Endothelial cell of umbilical vein (primary cell): ENCODE measurements around the gene SIX1. TPM values are rescaled to one million over a fixed set of nuclear protein-coding genes. Genes with fewer than 3 reads are reported as not detected.

Experiments used
- BruUV-seq: library from RNA; stranded (reverse); fragments of 400-500 nt; replicated peaks from 2 replicates; lab custom pipeline; 2021; lab: Mats Ljungman, UMichigan
- CTCF ChIA-PET: fragments of 300-600, 350-600 bp; sonication (Branson Sonifier 250); formaldehyde crosslinking; loops from one replicate; lab custom pipeline; 2021; ENCODE audit warnings: antibody characterized with exemption, inconsistent platforms; lab: Charles Lee
- POLR2A ChIA-PET: fragments of 300-600, 350-600 bp; sonication (Branson Sonifier 250); formaldehyde crosslinking; loops from one replicate; lab custom pipeline; 2021; ENCODE audit warnings: antibody characterized with exemption, inconsistent platforms; lab: Charles Lee
- DNase-seq: peaks from one replicate; pipeline ENCODE4 v3.0.0-alpha.2; 2011; ENCODE audit warnings: low read depth, low spot score
- FAIRE-seq: peaks from 2 replicates; lab custom pipeline; 2011; peaks lifted over from hg19 to GRCh38; lab: Jason Lieb, UNC
- H2AFZ ChIP-seq: 2 replicates; pipeline ENCODE4 v1.6.0; 2012; ENCODE audit warnings: low read depth, low read length, control low read depth, inconsistent platforms
- H3K27ac ChIP-seq: 2 replicates; pipeline ENCODE4 v1.5.1; 2011; ENCODE audit warnings: low read depth, mild to moderate bottlenecking, control low read depth, low read length, moderate library complexity; ENCODE audit not compliant: insufficient read depth
- H3K27me3 ChIP-seq, 2 experiments: 2 replicates each; pipeline versions ENCODE4 v1.6.0 to v1.6.1; 2011; ENCODE audit warnings: low read length in 2 of 2, mixed read lengths in 1 of 2; ENCODE audit not compliant: control insufficient read depth in 2 of 2, insufficient read depth in 2 of 2
- H3K36me3 ChIP-seq, 2 experiments: 2 replicates in 1 of 2; 3 replicates in 1 of 2; pipeline ENCODE4 v1.5.1; 2011; ENCODE audit warnings: low read length in 2 of 2, mild to moderate bottlenecking in 1 of 2, moderate library complexity in 1 of 2; ENCODE audit not compliant: control insufficient read depth in 2 of 2, insufficient read depth in 2 of 2; ENCODE audit errors: extremely low read depth in 1 of 2
- H3K4me1 ChIP-seq: 3 replicates; pipeline ENCODE4 v1.5.1; 2011; ENCODE audit warnings: mild to moderate bottlenecking, low read length; ENCODE audit not compliant: control insufficient read depth, insufficient read depth; ENCODE audit errors: extremely low read depth
- H3K4me2 ChIP-seq: 2 replicates; pipeline ENCODE4 v1.6.1; 2011; ENCODE audit warnings: low read length, control low read depth, mixed read lengths; ENCODE audit not compliant: insufficient read depth
- H3K4me3 ChIP-seq, 3 experiments: fragments of 200-600 bp in 1 of 3; sonication (generic), shearing (Covaris generic) in 1 of 3; replicated peaks in 1 of 3; 2 replicates each; pipeline ENCODE4 v1.5.1; 2011 to 2016; ENCODE audit warnings: control low read depth in 3 of 3, low read length in 3 of 3, mild to moderate bottlenecking in 2 of 3, inconsistent platforms in 1 of 3, low read depth in 1 of 3, moderate library complexity in 1 of 3; ENCODE audit not compliant: insufficient read depth in 1 of 3
- H3K79me2 ChIP-seq: 2 replicates; pipeline ENCODE4 v1.6.0; 2012; ENCODE audit warnings: low read length, inconsistent platforms; ENCODE audit not compliant: control insufficient read depth, insufficient read depth
- H3K9ac ChIP-seq: replicated peaks from 2 replicates; pipeline ENCODE3; 2011; ENCODE audit warnings: low read length, control low read depth; ENCODE audit not compliant: insufficient read depth; ENCODE audit errors: extremely low read depth
- H3K9me1 ChIP-seq: replicated peaks from 3 replicates; pipeline ENCODE4 v1.6.0; 2011; ENCODE audit warnings: mild to moderate bottlenecking, low read length; ENCODE audit not compliant: control insufficient read depth, insufficient read depth; ENCODE audit errors: extremely low read depth
- H3K9me3 ChIP-seq: replicated peaks from 2 replicates; pipeline ENCODE4 v1.5.1; 2012; ENCODE audit warnings: low read length, inconsistent platforms; ENCODE audit not compliant: control insufficient read depth, insufficient read depth
- H4K20me1 ChIP-seq: replicated peaks from 2 replicates; pipeline ENCODE3; 2011; ENCODE audit warnings: mild to moderate bottlenecking, low read length; ENCODE audit not compliant: control insufficient read depth, insufficient read depth; ENCODE audit errors: extremely low read depth
- EZH2 ChIP-seq: IDR thresholded peaks from 2 replicates; pipeline ENCODE4 v1.6.1; 2012; ENCODE audit warnings: borderline replicate concordance, low read depth, mild to moderate bottlenecking, moderate library complexity, low read length, inconsistent platforms; ENCODE audit not compliant: severe bottlenecking
- GATA2 ChIP-seq: IDR thresholded peaks from 2 replicates; pipeline ENCODE4 v1.7.0; 2011; ENCODE audit warnings: low read depth, mild to moderate bottlenecking, moderate library complexity, mixed read lengths, low read length; ENCODE audit not compliant: insufficient read length, insufficient read depth
- JUN ChIP-seq: IDR thresholded peaks from 2 replicates; pipeline ENCODE4 v1.6.1; 2011; ENCODE audit warnings: borderline replicate concordance, low read depth; ENCODE audit not compliant: insufficient read length, insufficient read depth
- dilution Hi-C: fragments of 300-500 bp; cut with MboI; formaldehyde crosslinking; loops from one replicate; pipeline ENCODE4 v1.15.0; 2019; ENCODE audit warnings: low sequenced_read_pairs; ENCODE audit not compliant: extremely low pct_ligation_motif_present
- intact Hi-C: fragments of 100-400 bp; cut with micrococcal nuclease; formaldehyde crosslinking; loops from one replicate; pipeline ENCODE4 v1.10.0; 2022
- polyA plus RNA-seq, 4 experiments: library from polyadenylated mRNA; depleted of rRNA in 3 of 4; stranded (reverse) in 3 of 4; unstranded in 1 of 4; fragments of >200 nt; gene quantifications; 2 replicates each; pipeline versions ENCODE4 v1.2.1 to v1.2.3, GENCODE V29; 2011 to 2012; ENCODE audit warnings: missing spikeins in 1 of 4
- total RNA-seq: library from RNA; stranded (reverse); gene quantifications from 2 replicates; pipeline ENCODE4 v1.2.3, GENCODE V29; 2021
- TF ChIP-seq, protein P1 (sequence below), 2 donors: IDR thresholded peaks; 1 replicate in 1 of 2; 2 replicates in 1 of 2; pipeline ENCODE4 v1.5.1; 2011; ENCODE audit warnings: low read length in 2 of 2, mild to moderate bottlenecking in 2 of 2, moderate library complexity in 2 of 2, control low read depth in 1 of 2, inconsistent platforms in 1 of 2, low read depth in 1 of 2; ENCODE audit not compliant: insufficient read depth in 1 of 2; ENCODE audit errors: extremely low read depth in 1 of 2

The SIX1 gene
- total and polyA plus RNA-seq, 2 donors (not counting 3 experiments of a cell fraction or from before 2014, with no cell fraction given) = 0.40 to 0.55 TPM

DNA sequence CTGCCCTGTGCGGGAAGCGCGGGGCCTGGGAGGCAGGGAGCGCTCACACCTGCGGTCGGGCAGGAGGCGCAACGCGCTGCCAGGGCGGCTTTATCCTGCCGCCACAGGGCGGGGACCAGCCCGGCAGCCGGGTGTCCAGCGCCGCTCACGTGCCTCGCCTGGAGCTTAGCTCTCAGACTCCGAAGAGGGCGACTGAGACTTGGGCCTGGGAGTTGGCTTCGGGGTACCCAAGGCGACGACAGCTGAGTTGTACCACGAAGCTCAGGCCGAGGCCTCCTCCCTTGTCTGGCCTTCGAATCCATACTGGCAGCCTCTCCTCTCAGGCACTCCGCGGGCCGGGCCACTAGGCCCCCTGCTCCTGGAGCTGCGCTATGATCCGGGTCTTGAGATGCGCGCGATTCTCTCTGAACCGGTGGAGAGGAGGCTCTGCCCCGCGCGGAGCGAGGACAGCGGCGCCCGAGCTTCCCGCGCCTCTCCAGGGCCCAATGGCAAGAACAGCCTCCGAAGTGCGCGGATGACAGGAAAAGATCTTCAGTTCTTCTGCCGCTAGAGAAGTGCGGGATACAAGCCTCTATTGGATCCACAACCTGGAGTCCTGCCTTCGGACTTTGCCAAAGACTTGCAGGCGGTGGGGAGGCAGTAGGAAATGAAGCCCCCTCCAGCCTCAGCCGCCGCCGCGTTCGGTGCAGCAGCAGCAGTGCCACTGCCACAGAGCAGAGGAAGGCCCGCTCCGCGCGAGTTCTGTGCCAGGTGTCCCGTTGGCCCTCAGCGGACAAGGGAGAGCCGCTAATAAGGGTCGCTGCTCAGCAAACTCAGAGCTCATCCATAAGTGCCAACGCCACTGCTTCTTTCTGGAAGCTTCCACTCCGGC lies 6.8 kb downstream of the SIX1 start:
- CTCF ChIA-PET = interaction anchor here (0.7 to 3.9 kb wide), 5 partner anchors 13 to 789 kb away, joined by 3 to 24 read pairs (median 3); no protein-coding TSS in a partner anchor
- Histone ChIP-seq H3K9ac (no peak overlapping the region), H2AFZ (peak overlapping the region; percentile 40)

DNA sequence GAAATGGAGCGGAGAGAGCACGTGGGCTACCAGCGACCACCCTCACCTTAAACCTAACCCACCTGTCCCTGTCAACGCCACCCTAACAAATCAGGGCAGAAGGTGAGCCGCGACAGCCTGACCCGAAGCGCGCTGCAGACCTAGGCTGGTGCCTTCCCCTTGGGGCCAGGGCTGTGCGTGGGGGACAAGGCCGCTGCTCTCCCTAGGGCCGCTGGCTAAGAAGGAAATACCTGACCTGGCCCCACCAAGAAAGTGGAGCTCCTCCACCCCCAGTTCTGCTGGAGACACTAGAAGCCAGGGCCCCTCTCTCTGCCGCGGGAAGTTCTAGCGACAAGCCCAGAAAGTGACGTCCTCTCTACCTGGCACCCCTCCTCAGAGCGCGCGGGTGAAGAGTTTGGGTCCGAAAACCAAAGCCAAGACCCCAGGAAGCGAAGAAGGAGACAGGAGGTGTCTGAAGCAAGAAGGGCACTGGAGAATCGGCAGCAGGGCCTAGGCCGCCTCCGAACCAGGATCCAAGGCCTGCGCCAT lies 7.5 kb downstream of the SIX1 start:
- H3K27me3 ChIP-seq = peaks cover 75 to 98% of the 10 kb centered on the region in 2 experiments
- H3K9ac ChIP-seq = no peak overlapping the region
- no peaks in the 10 kb centered on the region for H3K9me1 ChIP-seq
- intact Hi-C loops (no loop called here), dilution Hi-C loops (loop anchor here (25.0 kb wide), 2 partner anchors 395 to 620 kb away; no protein-coding TSS in a partner anchor)
- H3K36me3 ChIP-seq = no peaks in the 10 kb centered on the region
- H3K27ac ChIP-seq = no peak overlapping the region
- CTCF ChIA-PET = interaction anchor here (0.7 to 3.9 kb wide), 5 partner anchors 14 to 625 kb away, joined by 3 to 24 read pairs (median 3); no protein-coding TSS in a partner anchor
- BruUV-seq = no TSS peak
- FAIRE-seq (no peak), DNase-seq (no peak)
- H3K4me3 ChIP-seq = no peak overlapping the region
- POLR2A ChIA-PET = no interaction called here
- TF ChIP-seq, protein P1, sequence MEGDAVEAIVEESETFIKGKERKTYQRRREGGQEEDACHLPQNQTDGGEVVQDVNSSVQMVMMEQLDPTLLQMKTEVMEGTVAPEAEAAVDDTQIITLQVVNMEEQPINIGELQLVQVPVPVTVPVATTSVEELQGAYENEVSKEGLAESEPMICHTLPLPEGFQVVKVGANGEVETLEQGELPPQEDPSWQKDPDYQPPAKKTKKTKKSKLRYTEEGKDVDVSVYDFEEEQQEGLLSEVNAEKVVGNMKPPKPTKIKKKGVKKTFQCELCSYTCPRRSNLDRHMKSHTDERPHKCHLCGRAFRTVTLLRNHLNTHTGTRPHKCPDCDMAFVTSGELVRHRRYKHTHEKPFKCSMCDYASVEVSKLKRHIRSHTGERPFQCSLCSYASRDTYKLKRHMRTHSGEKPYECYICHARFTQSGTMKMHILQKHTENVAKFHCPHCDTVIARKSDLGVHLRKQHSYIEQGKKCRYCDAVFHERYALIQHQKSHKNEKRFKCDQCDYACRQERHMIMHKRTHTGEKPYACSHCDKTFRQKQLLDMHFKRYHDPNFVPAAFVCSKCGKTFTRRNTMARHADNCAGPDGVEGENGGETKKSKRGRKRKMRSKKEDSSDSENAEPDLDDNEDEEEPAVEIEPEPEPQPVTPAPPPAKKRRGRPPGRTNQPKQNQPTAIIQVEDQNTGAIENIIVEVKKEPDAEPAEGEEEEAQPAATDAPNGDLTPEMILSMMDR (IDR thresholded peaks at IDR 0.05; ENCODE audit: extremely low read depth in 1 of 2, insufficient read depth in 1 of 2, low read depth in 1 of 2, low read length in 2 of 2) = no peak
- peak; percentile 56 for TF ChIP-seq EZH2
- peaks cover 14% of the 10 kb centered on the region for H3K4me1 ChIP-seq
- no peaks in the 10 kb centered on the region for H3K79me2 ChIP-seq
- H4K20me1 ChIP-seq = peaks cover 2% of the 10 kb centered on the region
- H2AFZ ChIP-seq = no peak overlapping the region
- no peak overlapping the region for H3K4me2 ChIP-seq
- no peaks in the 10 kb centered on the region for H3K9me3 ChIP-seq

More for the DNA sequence above, 6.8 kb downstream of the SIX1 start:
- peaks cover 2% of the 10 kb centered on the region for H4K20me1 ChIP-seq
- peak overlapping the region; percentile 12 for H3K4me2 ChIP-seq
- H3K4me3 ChIP-seq = no peak overlapping the region
- DNase-seq = no peak
- H3K9me3 ChIP-seq = no peaks in the 10 kb centered on the region
- no TSS peak for BruUV-seq
- peaks cover 18% of the 10 kb centered on the region for H3K4me1 ChIP-seq
- no peaks in the 10 kb centered on the region for H3K9me1 ChIP-seq
- no peak for FAIRE-seq
- H3K36me3 ChIP-seq = no peaks in the 10 kb centered on the region
- no peak for TF ChIP-seq GATA2
- no peak for TF ChIP-seq JUN
- TF ChIP-seq EZH2 = peak; percentile 95
- POLR2A ChIA-PET = no interaction called here
- dilution Hi-C loops = loop anchor here (25.0 kb wide), 2 partner anchors 395 to 620 kb away; no protein-coding TSS in a partner anchor
- intact Hi-C loops = no loop called here
- peaks cover 77 to 98% of the 10 kb centered on the region in 2 experiments for H3K27me3 ChIP-seq
- no peak overlapping the region for H3K27ac ChIP-seq
- H3K79me2 ChIP-seq = no peaks in the 10 kb centered on the region
